CD14-positive monocyte (primary cell): Measurements from ENCODE around the gene CLK4. TPM values are rescaled to one million over a fixed set of nuclear protein-coding genes. Genes with fewer than 3 reads are reported as not detected.
A peak's percentile ranks its signal among the peaks of the same experiment; 100 is the strongest.
"Not testable (repeated sequence)": the region's sequence is repeated elsewhere in the genome, so short reads cannot be mapped to it uniquely, and the experiment has no call there.

ENCODE experiments used
- DNase-seq, 3 donors: peaks; one replicate each; pipeline ENCODE4 v3.0.0-alpha.2; 2011 to 2022
- H2AFZ ChIP-seq: 2 replicates; pipeline ENCODE4 v1.6.0; 2012; ENCODE audit warnings: mild to moderate bottlenecking, low read depth, low read length, inconsistent platforms; ENCODE audit not compliant: insufficient read depth, poor library complexity, severe bottlenecking
- H3K27ac ChIP-seq, 2 donors: 1 replicate in 1 of 2; 2 replicates in 1 of 2; pipeline ENCODE4 v1.5.1; 2012 to 2013; ENCODE audit warnings: low read length in 2 of 2, control low read depth in 1 of 2, inconsistent platforms in 1 of 2, low read depth in 1 of 2, mild to moderate bottlenecking in 1 of 2
- H3K27me3 ChIP-seq, 2 donors: one replicate each; pipeline versions ENCODE4 v1.6.0 to v1.6.1; 2011 to 2013; ENCODE audit warnings: low read length in 2 of 2; ENCODE audit not compliant: control insufficient read depth in 2 of 2, insufficient read depth in 2 of 2
- H3K36me3 ChIP-seq, 2 donors: replicated peaks in 1 of 2; 1 replicate in 1 of 2; 2 replicates in 1 of 2; pipeline versions ENCODE4 v1.5.1 to v1.6.1; 2012 to 2013; ENCODE audit warnings: low read length in 2 of 2, control low read depth in 1 of 2, inconsistent platforms in 1 of 2, mild to moderate bottlenecking in 1 of 2; ENCODE audit not compliant: insufficient read depth in 2 of 2, control insufficient read depth in 1 of 2
- H3K4me1 ChIP-seq, 2 donors: 1 replicate in 1 of 2; 2 replicates in 1 of 2; pipeline versions ENCODE4 v1.5.1 to v1.6.1; 2012 to 2013; ENCODE audit warnings: low read length in 2 of 2, control low read depth in 1 of 2, inconsistent platforms in 1 of 2, mild to moderate bottlenecking in 1 of 2, moderate library complexity in 1 of 2; ENCODE audit not compliant: insufficient read depth in 2 of 2, control insufficient read depth in 1 of 2
- H3K4me2 ChIP-seq: replicated peaks from 2 replicates; pipeline ENCODE3; 2012; ENCODE audit warnings: low read length, moderate library complexity, mild to moderate bottlenecking; ENCODE audit not compliant: poor library complexity, severe bottlenecking; ENCODE audit errors: extremely low read depth
- H3K4me3 ChIP-seq, 3 experiments: fragments of 200-600 bp in 1 of 3; sonication (generic) in 1 of 3; replicated peaks in 1 of 3; 1 replicate in 2 of 3; 2 replicates in 1 of 3; pipeline ENCODE4 v1.5.1; 2011 to 2013; ENCODE audit warnings: low read length in 3 of 3, mild to moderate bottlenecking in 3 of 3, control low read depth in 2 of 3, low read depth in 2 of 3, inconsistent platforms in 1 of 3, moderate library complexity in 1 of 3
- H3K79me2 ChIP-seq: 2 replicates; pipeline ENCODE4 v1.6.0; 2012; ENCODE audit warnings: mild to moderate bottlenecking, control low read depth, inconsistent platforms, low read length, moderate library complexity; ENCODE audit not compliant: insufficient read depth
- H3K9ac ChIP-seq: 2 replicates; pipeline ENCODE4 v1.6.0; 2017; ENCODE audit warnings: low read length, mild to moderate bottlenecking; ENCODE audit not compliant: insufficient read depth, poor library complexity, severe bottlenecking
- H3K9me3 ChIP-seq, 2 donors: replicated peaks in 1 of 2; 1 replicate in 1 of 2; 2 replicates in 1 of 2; pipeline versions ENCODE4 v1.5.1 to v1.6.1; 2012 to 2013; ENCODE audit warnings: low read length in 2 of 2, control low read depth in 1 of 2; ENCODE audit not compliant: control insufficient read depth in 1 of 2, insufficient read depth in 1 of 2
- H4K20me1 ChIP-seq: 2 replicates; pipeline ENCODE4 v1.6.0; 2012; ENCODE audit warnings: mild to moderate bottlenecking, low read length, control low read depth, moderate library complexity; ENCODE audit not compliant: insufficient read depth
- H3K27ac Mint-ChIP-seq, 7 donors: one replicate each; pipeline ENCODE4 v1.8.0; 2020; ENCODE audit warnings: mild to moderate bottlenecking in 7 of 7, mixed read lengths in 7 of 7, moderate library complexity in 6 of 7, inconsistent platforms in 2 of 7
- H3K27me3 Mint-ChIP-seq, 3 donors: one replicate each; pipeline ENCODE4 v1.8.0; 2021 to 2022; ENCODE audit warnings: low read depth in 3 of 3, mild to moderate bottlenecking in 3 of 3, mixed read lengths in 3 of 3, moderate library complexity in 3 of 3, inconsistent platforms in 1 of 3
- H3K36me3 Mint-ChIP-seq, 2 donors: one replicate each; pipeline ENCODE4 v1.8.0; 2020; ENCODE audit warnings: mixed read lengths in 2 of 2, inconsistent platforms in 1 of 2, mild to moderate bottlenecking in 1 of 2
- H3K4me1 Mint-ChIP-seq: one replicate; pipeline ENCODE4 v1.8.0; 2020; ENCODE audit warnings: mild to moderate bottlenecking, mixed read lengths
- H3K4me3 Mint-ChIP-seq, 2 donors: one replicate each; pipeline ENCODE4 v1.8.0; 2020; ENCODE audit warnings: mild to moderate bottlenecking in 2 of 2, mixed read lengths in 2 of 2, moderate library complexity in 1 of 2
- H3K9me3 Mint-ChIP-seq, 7 donors: one replicate each; pipeline ENCODE4 v1.8.0; 2020 to 2022; ENCODE audit warnings: mixed read lengths in 7 of 7, mild to moderate bottlenecking in 6 of 7, moderate library complexity in 6 of 7, inconsistent platforms in 2 of 7
- CTCF ChIP-seq: fragments of 200-600 bp; IDR thresholded peaks from one replicate; pipeline ENCODE4 v1.8.0; 2022; ENCODE audit warnings: antibody characterized with exemption, mild to moderate bottlenecking
- WGBS: methylation state at CpG from one replicate; pipeline ENCODE4 v1.1.5; 2013; ENCODE audit warnings: missing lambda C conversion rate; ENCODE audit not compliant: insufficient coverage; 5-methylcytosine and 5-hydroxymethylcytosine counted together
- intact Hi-C, 2 donors: fragments of 100-400 bp; cut with micrococcal nuclease; formaldehyde crosslinking; loops; one replicate each; pipeline versions ENCODE4 v1.15.0 to v1.15.1; 2023
- polyA plus RNA-seq, 3 donors: library from polyadenylated mRNA; depleted of rRNA in 1 of 3; unstranded in 2 of 3; stranded (reverse) in 1 of 3; fragments of 300-500 nt in 2 of 3; fragments of >200 nt in 1 of 3; fragmentation: Illumina TruSeq in 2 of 3; gene quantifications; 1 replicate in 2 of 3; 2 replicates in 1 of 3; pipeline ENCODE4 v1.2.3, GENCODE V29; 2012 to 2021

CLK4 gene
- polyA plus RNA-seq, 3 donors: 3.0 to 46.9 (median 4.9) TPM

GRCh38 chr5:178587763-178588611 lies 38.9 kb downstream of the CLK4 start:
- H2AFZ ChIP-seq: peak overlapping the region; percentile 27
- H3K27me3 Mint-ChIP-seq: peaks cover 24 to 29% (median 27%) of the 10 kb centered on the region in 3 donors
- WGBS: 74% methylated on average over 9 of the region's 13 CpGs
- peak overlapping the region; percentile 7 for H3K4me2 ChIP-seq
- H3K36me3 Mint-ChIP-seq: peaks cover 0 to 5% of the 10 kb centered on the region in 2 donors
- H3K4me3 ChIP-seq: no peak overlapping the region
- H3K4me1 ChIP-seq: peaks cover 19 to 33% of the 10 kb centered on the region in 2 donors
- H3K9me3 Mint-ChIP-seq: peaks cover 0 to 10% (median 3%) of the 10 kb centered on the region in 7 donors
- H3K27ac Mint-ChIP-seq: peak overlapping the region in 2 of 7 donors; percentile 4 to 62
- peaks cover 0 to 6% of the 10 kb centered on the region in 2 donors for H3K9me3 ChIP-seq
- no peak overlapping the region for H3K9ac ChIP-seq
- no peak for DNase-seq
- peaks cover 5 to 6% of the 10 kb centered on the region in 2 donors for H3K27me3 ChIP-seq
- H4K20me1 ChIP-seq: no peaks in the 10 kb centered on the region
- H3K4me3 Mint-ChIP-seq: peak overlapping the region in 1 of 2 donors; percentile 85
- H3K27ac ChIP-seq: no peak overlapping the region
- intact Hi-C loops: no loop called here
- H3K4me1 Mint-ChIP-seq: peaks cover 20% of the 10 kb centered on the region
- H3K79me2 ChIP-seq: peaks cover 4% of the 10 kb centered on the region
- H3K36me3 ChIP-seq: no peaks in the 10 kb centered on the region
- TF ChIP-seq CTCF: no peak

GRCh38 chr5:178586396-178586795 lies 40.5 kb downstream of the CLK4 start:
- intact Hi-C loops: no loop called here
- no peak for TF ChIP-seq CTCF
- peaks cover 19 to 33% of the 10 kb centered on the region in 2 donors for H3K4me1 ChIP-seq
- no peak overlapping the region for H3K9ac ChIP-seq
- no peak overlapping the region for H3K27ac ChIP-seq
- peaks cover 20% of the 10 kb centered on the region for H3K4me1 Mint-ChIP-seq
- no peak overlapping the region for H3K4me3 ChIP-seq
- no peaks in the 10 kb centered on the region for H3K36me3 ChIP-seq
- H3K36me3 Mint-ChIP-seq: peaks cover 0 to 3% of the 10 kb centered on the region in 2 donors
- H2AFZ ChIP-seq: no peak overlapping the region
- 100% methylated on average over 1 of the region's 2 CpGs for WGBS
- peaks cover 0 to 10% (median 3%) of the 10 kb centered on the region in 7 donors for H3K9me3 Mint-ChIP-seq
- peaks cover 4% of the 10 kb centered on the region for H3K79me2 ChIP-seq
- no peak overlapping the region for H3K4me3 Mint-ChIP-seq
- DNase-seq: no peak
- no peak overlapping the region for H3K4me2 ChIP-seq
- H3K27ac Mint-ChIP-seq: peak overlapping the region in 1 of 7 donors; percentile 9
- H3K27me3 ChIP-seq: peaks cover 5 to 6% of the 10 kb centered on the region in 2 donors
- no peaks in the 10 kb centered on the region for H4K20me1 ChIP-seq
- H3K27me3 Mint-ChIP-seq: peaks cover 21 to 25% (median 22%) of the 10 kb centered on the region in 3 donors
- peaks cover 0 to 6% of the 10 kb centered on the region in 2 donors for H3K9me3 ChIP-seq

- WGBS: 85% methylated on average over 11 of the region's 11 CpGs
Measured at GRCh38 chr5:178585421-178585820, 41.4 kb downstream of the CLK4 start.

More at GRCh38 chr5:178585421-178585820, 41.4 kb downstream of the CLK4 start:
- H3K79me2 ChIP-seq, H4K20me1 ChIP-seq, H3K27ac Mint-ChIP-seq, H3K36me3 Mint-ChIP-seq, H3K27me3 ChIP-seq, intact Hi-C loops, H3K27ac ChIP-seq, H2AFZ ChIP-seq, H3K4me3 Mint-ChIP-seq, H3K36me3 ChIP-seq, H3K4me2 ChIP-seq, H3K4me3 ChIP-seq, H3K9ac ChIP-seq, H3K9me3 ChIP-seq, H3K9me3 Mint-ChIP-seq: not testable (repeated sequence)
- peaks cover 13 to 17% (median 14%) of the 10 kb centered on the region in 3 donors for H3K27me3 Mint-ChIP-seq
- peaks cover 19 to 26% of the 10 kb centered on the region in 2 donors for H3K4me1 ChIP-seq
- H3K4me1 Mint-ChIP-seq: peaks cover 14% of the 10 kb centered on the region
- peak in 2 of 3 donors; percentile 15 to 28 for DNase-seq
